Fibroblast of mammary gland (primary cell): ENCODE data around the gene RPS29.

ENCODE experiments used
- DNase-seq: peaks from one replicate; pipeline ENCODE4 v3.0.0-alpha.2; 2010; ENCODE audit warnings: low read depth
- H3K4me3 ChIP-seq: 2 replicates; pipeline ENCODE4 v1.5.1; 2011; ENCODE audit warnings: low read depth, mild to moderate bottlenecking, low read length, moderate library complexity; ENCODE audit not compliant: control insufficient read depth
- TF ChIP-seq, protein P1 (sequence below): conservative IDR thresholded peaks from 2 replicates; pipeline ENCODE4 v1.5.1; 2011; ENCODE audit warnings: low read depth, low read length, inconsistent platforms; ENCODE audit not compliant: control insufficient read depth, insufficient read depth

RPS29 gene

DNA sequence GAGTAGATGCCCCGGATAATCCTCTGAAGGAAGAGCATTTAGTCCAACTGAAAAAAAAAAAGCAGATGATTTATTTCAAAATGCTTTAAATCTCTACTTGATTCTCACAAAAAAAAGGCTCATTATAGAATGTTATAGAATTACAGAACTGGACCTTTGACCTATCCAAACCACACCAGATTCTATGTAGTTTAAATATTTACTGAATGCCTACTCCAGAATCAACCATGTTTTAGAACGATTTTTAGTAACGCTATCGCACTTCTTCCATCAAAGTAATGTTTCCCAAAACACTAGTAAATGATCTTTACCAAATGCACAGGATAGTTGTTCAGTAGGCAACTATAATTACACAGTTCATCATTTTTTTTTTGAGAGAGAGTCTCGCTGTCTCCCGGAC lies 2.6 kb downstream of the RPS29 start:
- H3K4me3 ChIP-seq: peak overlapping the region; percentile 68
- DNase-seq: no peak
- TF ChIP-seq, protein P1, sequence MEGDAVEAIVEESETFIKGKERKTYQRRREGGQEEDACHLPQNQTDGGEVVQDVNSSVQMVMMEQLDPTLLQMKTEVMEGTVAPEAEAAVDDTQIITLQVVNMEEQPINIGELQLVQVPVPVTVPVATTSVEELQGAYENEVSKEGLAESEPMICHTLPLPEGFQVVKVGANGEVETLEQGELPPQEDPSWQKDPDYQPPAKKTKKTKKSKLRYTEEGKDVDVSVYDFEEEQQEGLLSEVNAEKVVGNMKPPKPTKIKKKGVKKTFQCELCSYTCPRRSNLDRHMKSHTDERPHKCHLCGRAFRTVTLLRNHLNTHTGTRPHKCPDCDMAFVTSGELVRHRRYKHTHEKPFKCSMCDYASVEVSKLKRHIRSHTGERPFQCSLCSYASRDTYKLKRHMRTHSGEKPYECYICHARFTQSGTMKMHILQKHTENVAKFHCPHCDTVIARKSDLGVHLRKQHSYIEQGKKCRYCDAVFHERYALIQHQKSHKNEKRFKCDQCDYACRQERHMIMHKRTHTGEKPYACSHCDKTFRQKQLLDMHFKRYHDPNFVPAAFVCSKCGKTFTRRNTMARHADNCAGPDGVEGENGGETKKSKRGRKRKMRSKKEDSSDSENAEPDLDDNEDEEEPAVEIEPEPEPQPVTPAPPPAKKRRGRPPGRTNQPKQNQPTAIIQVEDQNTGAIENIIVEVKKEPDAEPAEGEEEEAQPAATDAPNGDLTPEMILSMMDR: no peak

DNA sequence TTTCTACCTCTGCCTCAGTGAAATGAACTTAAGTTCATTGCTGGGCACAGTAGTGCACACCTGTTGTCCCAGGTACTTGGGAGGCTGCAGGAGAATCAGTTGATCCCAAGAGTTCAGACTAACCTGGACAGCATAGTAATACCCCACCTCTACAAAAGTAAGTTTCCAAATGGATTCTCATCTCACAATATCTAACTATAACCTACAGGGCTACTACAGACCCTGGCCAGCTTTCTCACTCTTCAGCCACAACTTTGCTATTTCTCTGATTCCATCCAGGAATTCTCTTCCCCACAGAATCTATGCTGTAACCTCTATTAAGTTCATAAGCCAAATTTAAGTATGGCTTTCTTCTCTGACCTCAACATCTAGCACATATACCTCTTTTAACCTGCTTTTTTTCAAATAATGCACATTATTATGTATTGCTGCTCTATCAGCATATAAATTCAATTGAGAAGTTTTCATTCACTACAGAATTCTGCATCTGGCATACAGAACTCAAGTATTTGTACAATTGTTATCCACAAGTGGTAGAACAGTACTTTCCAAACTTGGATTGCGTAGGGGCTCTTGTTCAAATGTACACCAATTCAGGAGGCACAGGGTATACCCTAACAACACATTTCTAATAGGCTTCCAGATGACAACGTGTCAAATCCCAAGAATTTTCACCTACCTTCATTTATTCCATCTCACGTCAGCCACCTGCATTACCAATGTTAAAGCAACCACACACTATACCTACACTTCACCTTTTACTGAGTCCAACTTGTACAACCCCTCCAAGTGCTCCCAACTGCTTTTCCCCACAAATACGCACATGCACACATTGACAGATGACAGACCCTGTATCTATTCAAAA lies 3.8 kb downstream of the RPS29 start:
- TF ChIP-seq, protein P1: no peak
- DNase-seq: no peak
- no peak overlapping the region for H3K4me3 ChIP-seq

DNA sequence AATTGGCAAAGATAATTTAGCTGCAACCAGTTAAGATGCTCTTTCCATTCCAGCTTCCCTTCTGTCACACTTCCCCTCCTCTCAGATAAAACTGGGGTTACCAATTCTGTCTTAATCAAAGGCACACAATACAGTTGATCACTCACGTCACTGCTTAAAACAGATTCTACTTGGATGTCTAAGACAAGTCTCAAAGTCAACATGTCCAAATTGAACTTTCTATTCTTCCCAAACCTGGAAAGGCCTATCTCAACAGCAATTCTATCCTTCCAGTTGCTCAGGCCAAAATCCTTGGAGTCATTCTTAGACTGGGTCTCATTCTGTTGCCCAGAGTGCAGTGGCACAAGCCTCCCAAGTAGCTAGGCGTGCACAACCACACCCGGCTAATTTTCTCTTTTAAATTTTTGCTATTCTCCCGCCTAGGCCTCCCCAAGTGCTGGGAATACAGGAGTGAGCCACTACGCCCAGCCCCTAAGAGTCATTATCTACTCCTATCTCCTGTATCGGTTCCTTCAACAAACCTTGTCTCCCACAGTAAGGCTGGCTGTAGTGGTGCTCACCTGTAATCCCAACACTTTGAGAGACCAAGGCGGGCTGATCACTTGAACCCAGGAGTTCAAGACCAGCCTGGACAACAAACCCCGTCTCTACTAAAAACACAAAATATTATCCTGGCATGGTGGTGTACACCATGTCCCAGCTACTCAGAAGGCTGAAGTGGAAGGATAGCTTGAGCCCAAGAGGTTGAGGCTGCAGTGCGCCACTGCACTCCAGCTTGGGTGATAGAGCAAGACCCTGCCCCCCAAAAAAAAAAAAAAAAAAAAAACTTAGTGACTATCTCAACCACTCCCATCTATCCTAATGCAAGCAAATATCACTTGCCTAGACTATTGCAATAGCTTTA lies 4.7 kb downstream of the RPS29 start:
- no peak for DNase-seq
- TF ChIP-seq, protein P1: no peak
- no peak overlapping the region for H3K4me3 ChIP-seq

DNA sequence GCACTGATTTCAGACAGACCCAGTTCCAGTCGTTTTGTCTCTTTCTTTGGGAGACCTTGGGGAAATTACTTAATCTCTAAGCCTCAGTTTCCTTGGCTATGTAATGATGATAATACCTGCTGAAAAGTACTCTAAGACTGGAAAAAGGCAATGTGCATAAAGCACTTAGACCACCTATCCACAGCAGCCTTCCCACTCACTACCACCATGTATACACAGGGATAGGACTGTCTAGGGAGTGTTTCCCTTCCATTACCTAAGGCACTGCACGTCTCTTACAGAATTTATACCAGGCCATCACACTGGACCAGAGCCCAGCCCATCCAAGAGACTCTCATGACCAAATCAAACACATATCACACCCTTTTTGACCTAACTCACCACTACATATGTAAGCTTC lies 6.3 kb downstream of the RPS29 start:
- no peak for DNase-seq
- TF ChIP-seq, protein P1: no peak
- no peak overlapping the region for H3K4me3 ChIP-seq

DNA sequence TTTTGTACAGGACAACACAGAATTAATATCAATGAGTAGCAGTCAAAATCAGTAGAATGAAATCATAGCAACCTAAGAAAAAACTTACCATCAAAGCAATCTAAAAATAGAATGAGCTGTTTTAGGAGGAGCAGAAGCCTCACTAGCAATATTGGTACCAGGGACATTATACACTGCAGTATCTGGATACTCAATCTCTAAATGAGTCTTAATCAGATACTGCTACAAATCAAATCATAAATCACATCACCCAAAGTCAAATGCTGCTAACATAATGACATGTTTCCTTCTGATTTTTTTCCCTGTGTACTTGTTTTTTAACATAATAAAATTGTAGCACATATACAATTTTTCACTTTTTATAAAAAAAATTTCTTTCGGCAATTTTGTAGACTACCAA lies 8.0 kb downstream of the RPS29 start:
- no peak for DNase-seq
- TF ChIP-seq, protein P1: no peak
- no peak overlapping the region for H3K4me3 ChIP-seq

DNA sequence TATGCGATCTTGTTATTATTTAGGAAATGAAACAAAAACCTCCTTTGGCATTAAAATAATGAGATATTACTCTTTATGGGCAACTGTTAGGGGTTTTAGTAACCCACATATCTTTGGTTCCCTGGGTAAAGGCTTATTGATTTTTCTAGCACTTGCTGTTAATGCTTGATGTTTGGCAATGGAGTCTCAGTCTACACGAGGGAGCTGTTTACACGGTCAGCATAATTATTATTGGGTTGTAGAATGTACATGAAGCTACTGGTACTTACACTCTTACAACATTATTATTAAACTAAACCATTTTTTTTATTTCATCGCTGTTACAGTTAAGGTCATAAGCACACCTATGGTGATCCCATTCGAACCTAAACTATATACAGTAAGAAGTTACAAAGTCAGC lies 12.1 kb downstream of the RPS29 start:
- TF ChIP-seq, protein P1: no peak
- no peak for DNase-seq
- no peak overlapping the region for H3K4me3 ChIP-seq
